HEK293 (cell line): ENCODE measurements around the gene LYPLA2.
A peak's percentile ranks its signal among the peaks of the same experiment; 100 is the strongest.

Source experiments
- GLI4 ChIP-seq: fragments of 450-650 bp; formaldehyde crosslinking; IDR thresholded peaks from 2 replicates; pipeline ENCODE4 v1.5.1; 2016; ENCODE audit warnings: missing biosample characterization, missing genetic modification characterization
- KLF10 ChIP-seq: fragments of 450-650 bp; IDR thresholded peaks from 2 replicates; pipeline ENCODE4 v1.5.1; 2018; ENCODE audit warnings: missing biosample characterization, mild to moderate bottlenecking, missing genetic modification characterization
- KLF8 ChIP-seq: fragments of 450-650 bp; formaldehyde crosslinking; IDR thresholded peaks from 2 replicates; pipeline ENCODE4 v1.5.1; 2016; ENCODE audit warnings: missing biosample characterization, missing genetic modification characterization
- MEIS1 ChIP-seq: sonication (generic); formaldehyde crosslinking; IDR thresholded peaks from 2 replicates; pipeline ENCODE4 v1.8.1; 2022; ENCODE audit warnings: missing genetic modification reagents, mild to moderate bottlenecking, borderline replicate concordance
- MYNN ChIP-seq: fragments of 450-650 bp; formaldehyde crosslinking; IDR thresholded peaks from 2 replicates; pipeline ENCODE4 v1.5.1; 2016; ENCODE audit warnings: missing biosample characterization, missing genetic modification characterization, borderline replicate concordance
- MZF1 ChIP-seq: fragments of 450-650 bp; formaldehyde crosslinking; IDR thresholded peaks from 2 replicates; pipeline ENCODE4 v1.5.1; 2017; ENCODE audit warnings: missing biosample characterization, missing genetic modification characterization, borderline replicate concordance
- TRIM28 ChIP-seq: IDR thresholded peaks from 2 replicates; pipeline ENCODE4 v1.6.1; 2011; ENCODE audit warnings: low read length, control low read depth, borderline replicate concordance
- YY2 ChIP-seq: fragments of 450-650 bp; formaldehyde crosslinking; IDR thresholded peaks from 2 replicates; pipeline ENCODE4 v1.5.1; 2016; ENCODE audit warnings: missing biosample characterization, missing genetic modification characterization
- ZBTB20 ChIP-seq: fragments of 450-650 bp; formaldehyde crosslinking; IDR thresholded peaks from 2 replicates; pipeline ENCODE4 v1.5.1; 2016; ENCODE audit warnings: missing biosample characterization, missing genetic modification characterization
- ZBTB26 ChIP-seq: fragments of 450-650 bp; formaldehyde crosslinking; optimal IDR thresholded peaks from 2 replicates; pipeline ENCODE3; 2016; ENCODE audit warnings: missing biosample characterization, mild to moderate bottlenecking, missing genetic modification characterization
- ZBTB7A ChIP-seq: fragments of 450-650 bp; formaldehyde crosslinking; IDR thresholded peaks from 2 replicates; pipeline ENCODE4 v1.5.1; 2016; ENCODE audit warnings: low read depth, missing biosample characterization, missing genetic modification characterization
- ZBTB8A ChIP-seq: fragments of 450-650 bp; formaldehyde crosslinking; IDR thresholded peaks from 2 replicates; pipeline ENCODE4 v1.5.1; 2016; ENCODE audit warnings: missing biosample characterization, missing genetic modification characterization
- ZEB2 ChIP-seq: fragments of 450-650 bp; formaldehyde crosslinking; IDR thresholded peaks from 2 replicates; pipeline ENCODE4 v1.5.1; 2016; ENCODE audit warnings: missing biosample characterization, missing genetic modification characterization
- ZNF112 ChIP-seq: fragments of 450-650 bp; formaldehyde crosslinking; IDR thresholded peaks from 2 replicates; pipeline ENCODE4 v1.5.0; 2017; ENCODE audit warnings: missing biosample characterization, missing genetic modification characterization
- ZNF146 ChIP-seq: fragments of 450-650 bp; formaldehyde crosslinking; IDR thresholded peaks from 2 replicates; pipeline ENCODE4 v1.5.1; 2016; ENCODE audit warnings: missing biosample characterization, missing genetic modification characterization
- ZNF148 ChIP-seq: fragments of 450-650 bp; formaldehyde crosslinking; IDR thresholded peaks from 2 replicates; pipeline ENCODE4 v1.5.0; 2017; ENCODE audit warnings: missing biosample characterization, missing genetic modification characterization, borderline replicate concordance
- ZNF184 ChIP-seq: fragments of 450-650 bp; IDR thresholded peaks from 2 replicates; pipeline ENCODE4 v1.5.1; 2018; ENCODE audit warnings: missing biosample characterization, mild to moderate bottlenecking, missing genetic modification characterization
- ZNF19 ChIP-seq: fragments of 450-650 bp; formaldehyde crosslinking; IDR thresholded peaks from 2 replicates; pipeline ENCODE4; 2016; ENCODE audit warnings: missing biosample characterization, missing genetic modification characterization, low read depth
- ZNF202 ChIP-seq: fragments of 450-650 bp; formaldehyde crosslinking; IDR thresholded peaks from 2 replicates; pipeline ENCODE4 v1.5.1; 2016; ENCODE audit warnings: missing biosample characterization, missing genetic modification characterization, borderline replicate concordance
- ZNF211 ChIP-seq: fragments of 450-650 bp; formaldehyde crosslinking; IDR thresholded peaks from 2 replicates; pipeline ENCODE4 v1.5.1; 2016; ENCODE audit warnings: low read depth, missing biosample characterization, missing genetic modification characterization
- ZNF335 ChIP-seq: fragments of 450-650 bp; formaldehyde crosslinking; conservative IDR thresholded peaks from 2 replicates; pipeline ENCODE4 v1.5.1; 2016; ENCODE audit warnings: missing biosample characterization, missing genetic modification characterization
- ZNF366 ChIP-seq: fragments of 450-650 bp; formaldehyde crosslinking; conservative IDR thresholded peaks from 2 replicates; pipeline ENCODE4 v1.5.1; 2016; ENCODE audit warnings: missing biosample characterization, missing genetic modification characterization
- ZNF391 ChIP-seq: fragments of 450-650 bp; formaldehyde crosslinking; IDR thresholded peaks from 2 replicates; pipeline ENCODE4 v1.5.1; 2016; ENCODE audit warnings: low read depth, missing biosample characterization, missing genetic modification characterization, borderline replicate concordance
- ZNF530 ChIP-seq: fragments of 450-650 bp; formaldehyde crosslinking; IDR thresholded peaks from 2 replicates; pipeline ENCODE4 v1.5.1; 2016; ENCODE audit warnings: low read depth, missing biosample characterization, missing genetic modification characterization
- ZNF548 ChIP-seq: fragments of 450-650 bp; formaldehyde crosslinking; IDR thresholded peaks from 2 replicates; pipeline ENCODE4 v1.5.1; 2016; ENCODE audit warnings: missing biosample characterization, missing genetic modification characterization
- ZNF621 ChIP-seq: fragments of 450-650 bp; formaldehyde crosslinking; IDR thresholded peaks from 2 replicates; pipeline ENCODE4 v1.5.1; 2017; ENCODE audit warnings: missing biosample characterization, missing genetic modification characterization
- ZNF639 ChIP-seq: fragments of 450-650 bp; formaldehyde crosslinking; IDR thresholded peaks from 2 replicates; pipeline ENCODE4 v1.5.1; 2016; ENCODE audit warnings: missing biosample characterization, missing genetic modification characterization
- ZNF658 ChIP-seq: fragments of 450-650 bp; formaldehyde crosslinking; IDR thresholded peaks from 2 replicates; pipeline ENCODE4; 2016; ENCODE audit warnings: missing biosample characterization, missing genetic modification characterization
- ZNF660 ChIP-seq: fragments of 450-650 bp; IDR thresholded peaks from 2 replicates; pipeline ENCODE4 v1.5.1; 2018; ENCODE audit warnings: missing biosample characterization, mild to moderate bottlenecking, missing genetic modification characterization
- ZNF701 ChIP-seq: fragments of 450-650 bp; formaldehyde crosslinking; IDR thresholded peaks from 2 replicates; pipeline ENCODE4 v1.5.1; 2016; ENCODE audit warnings: missing biosample characterization, missing genetic modification characterization
- ZNF704 ChIP-seq: fragments of 450-650 bp; formaldehyde crosslinking; IDR thresholded peaks from 2 replicates; pipeline ENCODE4 v1.5.1; 2016; ENCODE audit warnings: missing biosample characterization, missing genetic modification characterization
- ZNF76 ChIP-seq: fragments of 450-650 bp; formaldehyde crosslinking; IDR thresholded peaks from 2 replicates; pipeline ENCODE4; 2016; ENCODE audit warnings: low read depth, missing biosample characterization, missing genetic modification characterization, borderline replicate concordance
- ZNF777 ChIP-seq: fragments of 450-650 bp; formaldehyde crosslinking; IDR thresholded peaks from 2 replicates; pipeline ENCODE4 v1.5.1; 2017; ENCODE audit warnings: missing biosample characterization, missing genetic modification characterization, borderline replicate concordance
- ZNF843 ChIP-seq: fragments of 450-650 bp; formaldehyde crosslinking; IDR thresholded peaks from 2 replicates; pipeline ENCODE4 v1.5.1; 2016; ENCODE audit warnings: missing biosample characterization, missing genetic modification characterization

Gene LYPLA2

GRCh38 chr1:23743287-23744152 lies 47.4 kb upstream of the LYPLA2 start, which contains the start of gene ELOA (continued):
- TF ChIP-seq ZNF548 (tag by site-specific recombination) (no peak), ZNF639 (tag by site-specific recombination) (no peak), GLI4 (tag by site-specific recombination) (no peak), ZNF146 (tag by site-specific recombination) (no peak; the same call in 1 of the 2 replicates), ZNF335 (tag by site-specific recombination) (peak; percentile 17; the same call in 1 of the 2 replicates), ZBTB20 (tag by site-specific recombination) (peak; percentile 77), ZNF658 (tag by site-specific recombination) (no peak), ZNF211 (tag by site-specific recombination) (no peak), ZNF76 (tag by site-specific recombination) (peak; percentile 57; the same call in 1 of the 2 replicates), ZBTB8A (peak; percentile 95), YY2 (peak; percentile 88), ZNF19 (tag by site-specific recombination) (no peak), ZBTB26 (peak; percentile 93), ZNF391 (tag by site-specific recombination) (no peak), KLF10 (tag by site-specific recombination) (peak; percentile 90), ZBTB7A (no peak), ZNF184 (tag by site-specific recombination) (0 out of 2 replicates have a peak, but pooled peaks have one; percentile 59), KLF8 (peak; percentile 73; the same call in 1 of the 2 replicates), MEIS1 (CRISPR knock-in tag) (no peak), ZNF621 (tag by site-specific recombination) (no peak), ZNF660 (tag by site-specific recombination) (no peak), ZNF530 (tag by site-specific recombination) (no peak), ZNF777 (tag by site-specific recombination) (no peak), ZNF704 (tag by site-specific recombination) (no peak), MZF1 (tag by site-specific recombination) (no peak), ZNF148 (tag by site-specific recombination) (no peak), TRIM28 (0 out of 2 replicates have a peak, but pooled peaks have one; percentile 16), ZEB2 (tag by site-specific recombination) (peak; percentile 17; the same call in 1 of the 2 replicates), ZNF112 (no peak), ZNF366 (tag by site-specific recombination) (no peak), ZNF701 (tag by site-specific recombination) (no peak), MYNN (tag by site-specific recombination) (no peak), ZNF843 (peak; percentile 41; the same call in 1 of the 2 replicates), ZNF202 (tag by site-specific recombination) (no peak)
